Testis (tissue), 2 donors: Measurements from ENCODE around the gene RFC2.

ENCODE experiments used
- CTCF ChIP-seq, 3 experiments: fragments of 450-650 bp in 2 of 3; fragments of 200-600 bp in 1 of 3; sonication (generic) in 1 of 3; IDR thresholded peaks; one replicate each; pipeline ENCODE4 v1.5.1; 2016 to 2019; ENCODE audit warnings: antibody characterized with exemption in 3 of 3, mild to moderate bottlenecking in 2 of 3, moderate library complexity in 1 of 3
- POLR2A ChIP-seq: fragments of 450-650 bp; IDR thresholded peaks from one replicate; pipeline ENCODE4 v1.6.1; 2017; ENCODE audit warnings: antibody characterized with exemption, mild to moderate bottlenecking, moderate library complexity

GRCh38 chr7:74181821-74182220 lies 72.4 kb downstream of the RFC2 start:
- TF ChIP-seq CTCF (IDR thresholded peaks at IDR 0.05), result no peak
- no peak for TF ChIP-seq POLR2A
